HG02759 (cell line): ENCODE measurements around the gene PTPN13.

ENCODE experiments used
- ATAC-seq: cut with Tn5 transposase; IDR thresholded peaks from one replicate; pipeline ENCODE4 v1.9.1; 2021; ENCODE audit warnings: mild to moderate bottlenecking, moderate library complexity; ENCODE audit not compliant: unreplicated experiment

The PTPN13 gene

DNA sequence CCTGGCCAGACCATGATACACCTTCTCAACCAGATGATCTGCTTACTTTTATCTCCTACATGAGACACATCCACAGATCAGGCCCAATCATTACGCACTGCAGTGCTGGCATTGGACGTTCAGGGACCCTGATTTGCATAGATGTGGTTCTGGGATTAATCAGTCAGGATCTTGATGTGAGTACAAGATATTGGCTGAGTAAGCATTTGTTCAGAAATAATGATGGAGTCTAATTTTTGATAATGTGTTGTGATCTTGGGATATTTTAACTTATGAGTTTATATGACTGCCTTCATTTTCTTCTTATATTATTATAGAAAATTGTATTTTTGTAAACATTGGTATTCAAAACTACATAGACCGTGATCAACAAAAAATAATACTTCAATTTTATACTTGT lies 215.7 kb downstream of the PTPN13 start:
- ATAC-seq: no peak

DNA sequence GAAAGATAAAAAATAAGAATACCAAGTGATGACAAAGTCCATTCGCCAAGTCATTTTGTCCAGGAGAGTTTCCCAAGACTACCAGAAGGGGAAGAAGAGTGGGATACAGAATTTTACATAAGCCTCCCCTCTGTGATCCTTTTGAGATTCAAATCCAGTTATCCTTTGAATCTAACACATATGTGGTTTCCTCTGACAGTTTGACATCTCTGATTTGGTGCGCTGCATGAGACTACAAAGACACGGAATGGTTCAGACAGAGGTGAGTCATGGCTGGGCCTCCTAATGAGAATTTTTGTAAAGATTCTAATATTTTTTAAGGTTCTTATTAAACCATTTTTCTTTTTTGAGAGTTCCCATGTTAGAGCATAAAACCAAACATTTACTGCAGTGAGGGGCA lies 216.7 kb downstream of the PTPN13 start:
- ATAC-seq: no peak

DNA sequence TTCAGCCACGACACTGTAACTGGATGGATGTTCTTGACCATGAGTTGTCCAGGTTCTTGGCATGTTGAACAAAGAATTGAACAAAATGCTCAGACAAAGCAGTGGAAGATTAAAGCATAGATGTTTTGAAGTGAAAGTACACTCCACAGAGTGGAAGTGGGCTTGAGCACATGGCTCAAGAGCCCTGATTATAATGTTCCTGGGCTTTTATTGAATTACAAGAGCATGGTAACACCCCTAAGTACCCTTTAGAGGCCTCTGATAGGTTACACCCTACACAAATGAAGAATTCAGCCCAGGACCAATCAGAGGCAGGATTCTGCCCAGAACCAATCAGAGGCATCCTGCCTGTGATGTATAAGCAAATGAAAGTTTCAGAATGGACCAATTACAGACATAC lies 221.5 kb downstream of the PTPN13 start:
- ATAC-seq: no peak

DNA sequence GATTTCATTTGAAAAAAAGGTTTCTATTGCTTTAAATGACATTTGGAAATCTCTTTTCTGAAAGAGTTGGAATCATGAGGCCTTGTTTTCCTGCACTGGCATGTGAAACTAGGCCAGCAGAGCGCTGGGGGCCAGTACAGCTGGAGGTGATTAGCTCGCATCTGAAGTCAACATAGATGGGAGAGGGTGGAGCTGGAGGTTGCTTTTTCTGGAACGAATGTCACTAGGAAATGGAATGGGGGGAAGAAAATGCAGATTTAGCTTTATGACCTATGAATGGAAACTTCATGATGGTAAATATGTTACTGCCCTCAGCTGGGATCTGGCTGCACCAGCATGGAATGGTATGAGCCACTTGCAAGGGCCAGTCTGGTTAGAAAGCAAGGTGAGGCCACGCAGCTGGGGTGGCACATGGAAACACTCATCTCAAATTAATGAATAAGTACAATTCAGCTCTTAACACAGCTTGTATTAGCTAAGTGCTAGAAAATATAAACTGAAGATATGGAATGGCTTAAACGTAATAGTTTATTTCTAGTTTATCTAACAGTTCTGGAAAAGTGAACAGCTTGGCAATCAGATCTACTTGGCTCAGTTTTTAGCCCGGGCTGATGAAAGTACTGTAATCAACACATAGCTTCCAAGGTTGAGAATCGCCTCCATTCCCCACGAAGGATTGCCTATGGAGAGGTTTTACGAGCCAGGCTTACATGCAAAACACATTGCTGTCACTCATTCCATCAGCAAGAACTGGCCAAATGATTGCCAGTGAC lies 222.6 kb downstream of the PTPN13 start:
- no peak for ATAC-seq

DNA sequence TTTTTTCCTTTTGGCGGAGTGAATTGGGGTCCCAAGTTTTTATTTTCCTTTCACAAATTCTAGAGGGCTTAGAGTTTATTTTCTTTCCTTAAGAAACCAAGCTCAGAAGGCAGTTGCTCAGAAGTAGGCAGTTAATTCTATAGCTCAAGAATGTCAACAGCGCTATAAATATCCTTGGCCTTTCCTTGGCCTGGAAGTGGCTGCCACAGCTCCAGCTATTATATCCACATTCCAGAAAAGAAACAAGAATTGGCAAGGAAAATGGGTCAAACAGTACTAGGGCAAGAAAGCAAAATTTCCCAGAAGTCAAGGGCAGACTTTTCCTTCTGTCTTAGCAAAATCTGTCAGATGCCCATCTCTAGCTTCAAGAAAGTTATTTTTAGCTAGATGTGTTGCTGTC lies 224.1 kb downstream of the PTPN13 start:
- no peak for ATAC-seq

DNA sequence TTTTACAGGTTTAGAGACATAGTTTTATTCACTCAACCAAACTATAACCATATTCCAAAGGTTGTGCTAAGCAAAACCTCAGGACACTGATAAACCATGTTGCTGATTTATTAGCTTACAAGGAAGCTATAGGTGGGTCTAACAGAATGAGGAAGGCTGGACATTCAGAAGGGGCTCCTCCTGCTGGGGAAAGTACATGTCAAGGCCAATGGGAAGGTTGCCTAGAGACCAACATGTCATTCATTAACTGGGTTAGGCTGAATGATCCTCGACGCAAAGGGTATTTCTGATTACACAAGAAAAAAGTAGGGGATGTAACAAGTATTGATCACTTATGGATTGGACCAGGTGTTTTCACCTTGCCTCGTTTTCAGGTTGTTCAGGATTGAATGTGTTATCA lies 224.7 kb downstream of the PTPN13 start:
- no peak for ATAC-seq

DNA sequence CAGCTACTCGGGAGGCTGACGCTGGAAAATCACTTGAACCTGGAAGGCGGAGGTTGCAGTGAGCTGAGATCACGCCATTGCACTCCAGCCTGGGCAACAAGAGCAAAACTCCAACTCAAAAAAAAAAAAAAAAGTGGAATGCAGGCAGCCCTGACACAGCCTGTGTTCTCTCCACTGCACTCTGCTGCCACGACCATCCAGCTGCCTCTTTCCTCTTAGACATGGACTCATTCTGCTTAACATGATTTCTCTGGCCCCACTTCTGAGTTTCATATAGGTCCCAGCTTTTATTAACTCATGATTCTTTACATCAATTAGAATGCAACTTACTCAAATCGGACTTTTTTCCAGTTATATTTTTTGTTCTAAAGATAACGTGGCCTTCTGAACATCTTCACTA lies 225.4 kb downstream of the PTPN13 start:
- no peak for ATAC-seq

DNA sequence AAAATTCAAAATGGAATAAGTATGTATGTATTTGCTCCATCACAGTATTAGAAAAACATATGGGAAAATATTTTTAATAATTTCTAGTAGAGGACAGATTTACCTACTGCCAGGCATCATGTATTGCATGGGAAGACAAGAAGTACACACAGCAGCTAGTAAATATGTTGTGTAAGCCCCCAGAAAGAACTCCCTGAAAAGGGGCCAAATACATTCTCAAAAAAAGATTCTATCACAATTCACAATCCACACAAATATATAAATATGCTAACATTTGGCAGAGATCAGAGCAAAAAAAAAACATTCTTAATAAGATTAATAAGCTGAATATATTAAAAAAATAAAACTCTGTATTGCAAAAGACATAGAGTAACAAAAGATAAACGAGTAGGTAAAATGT lies 227.0 kb downstream of the PTPN13 start:
- ATAC-seq: no peak

DNA sequence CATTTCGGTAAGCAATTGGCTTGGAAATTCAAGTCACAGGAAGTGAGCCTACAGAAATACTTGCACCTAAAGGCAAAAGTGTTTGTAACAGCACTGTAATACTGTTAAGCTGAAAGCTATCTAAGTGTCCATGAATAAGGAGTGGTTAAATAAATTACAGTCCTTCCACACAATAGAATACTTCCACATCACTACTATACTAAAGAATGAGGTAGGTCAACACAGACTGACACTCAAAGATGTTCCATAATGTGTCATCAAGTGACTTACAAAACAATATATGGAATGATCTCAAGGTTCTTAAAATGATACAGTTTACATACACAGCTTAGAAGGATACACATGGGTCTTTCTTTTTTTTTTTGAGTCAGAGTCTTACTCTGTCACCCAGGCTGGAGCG lies 228.0 kb downstream of the PTPN13 start:
- ATAC-seq: no peak

DNA sequence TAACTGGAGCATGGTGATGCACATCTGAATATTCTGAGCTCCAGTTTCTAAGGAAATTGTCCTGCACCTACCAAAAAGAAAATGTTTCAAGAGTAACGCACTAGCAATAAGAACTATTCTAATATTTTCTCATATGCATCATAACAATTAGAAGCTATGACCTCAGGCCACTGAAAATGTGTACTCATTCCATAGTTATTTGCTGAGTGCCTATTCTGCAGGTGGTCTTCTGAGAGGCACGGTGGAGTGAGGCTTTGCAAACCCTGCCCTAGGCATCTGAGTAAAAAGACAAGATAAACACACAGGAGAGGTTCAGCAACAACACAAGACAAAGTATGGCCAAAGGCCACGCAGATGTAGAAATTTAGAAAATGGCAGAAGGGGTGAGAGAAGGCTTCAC lies 231.4 kb downstream of the PTPN13 start:
- ATAC-seq: no peak

DNA sequence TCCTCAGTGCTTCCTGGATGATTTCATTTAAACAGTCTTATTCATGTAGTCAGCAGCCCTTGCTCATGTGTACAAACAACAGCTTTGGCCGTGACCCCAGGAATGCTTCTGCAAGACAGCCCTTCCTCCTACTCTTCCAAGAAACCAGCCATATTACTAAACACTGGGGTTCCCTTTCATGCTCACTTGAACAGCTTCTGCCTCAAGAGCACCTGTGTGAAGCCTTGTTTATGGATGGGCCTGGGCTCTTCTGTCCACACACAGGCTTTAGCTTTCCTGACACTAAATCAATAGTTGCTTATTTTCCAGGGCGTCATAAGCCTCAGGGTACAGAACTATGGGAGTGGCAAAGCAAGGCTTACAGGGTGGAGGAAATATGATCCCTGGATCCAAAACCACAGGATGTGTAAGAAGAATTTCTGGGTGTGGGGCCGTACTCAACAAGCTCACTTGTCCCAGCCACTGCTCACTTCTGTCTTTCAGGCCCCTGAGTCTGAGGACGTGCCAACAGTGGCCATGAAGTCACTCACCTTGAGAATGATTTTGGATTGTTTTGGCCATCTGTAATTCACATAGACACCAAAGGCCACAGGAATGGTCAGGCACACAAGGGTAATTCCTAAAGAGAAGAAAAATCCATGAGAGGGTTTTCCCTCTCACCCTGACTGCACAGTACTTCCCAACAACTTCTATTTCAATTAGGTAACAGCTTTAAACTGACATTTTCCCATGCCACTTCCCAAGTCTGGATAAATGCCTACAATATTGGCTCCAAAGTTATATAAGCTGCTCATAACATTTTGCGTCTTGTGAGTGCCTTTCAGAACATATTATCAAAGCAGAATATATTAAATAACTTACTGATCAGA lies 237.4 kb downstream of the PTPN13 start:
- ATAC-seq: no peak

DNA sequence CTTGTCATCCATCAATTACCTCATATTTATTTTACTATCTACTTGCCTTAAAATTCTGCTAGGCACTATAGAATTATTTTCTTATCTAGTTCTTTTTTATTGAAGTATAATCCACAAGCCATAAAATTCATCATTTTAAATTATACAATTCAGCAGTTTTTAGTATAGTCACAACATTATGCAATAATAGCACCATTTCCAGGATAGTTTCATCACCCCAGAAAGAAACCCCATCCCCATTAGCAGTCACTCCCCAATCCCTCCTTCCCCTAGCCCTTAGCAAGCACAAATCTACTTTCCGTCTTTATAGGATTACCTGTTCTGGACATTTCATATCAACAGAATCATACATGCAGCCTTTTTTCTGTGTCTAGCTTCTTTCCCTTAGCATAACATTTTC lies 239.5 kb downstream of the PTPN13 start:
- ATAC-seq: no peak

DNA sequence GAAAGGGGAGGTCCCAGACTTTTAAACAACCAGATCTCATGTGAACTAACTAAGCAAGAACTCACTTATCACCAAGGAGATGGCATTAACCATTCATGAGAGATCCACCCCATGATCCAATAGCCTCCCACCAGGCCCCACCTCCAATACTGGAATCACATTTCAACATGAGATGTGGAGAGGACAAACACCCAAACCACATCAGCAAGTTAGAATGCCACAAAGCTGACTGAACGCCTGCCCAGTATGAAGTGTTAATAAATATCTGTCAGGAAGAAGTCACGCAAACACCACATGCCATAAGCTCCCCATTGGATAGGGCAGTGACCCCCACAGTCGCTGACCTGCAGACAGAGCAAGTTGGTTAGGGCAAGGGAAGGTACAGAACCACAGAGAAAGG lies 240.8 kb downstream of the PTPN13 start:
- ATAC-seq: no peak

DNA sequence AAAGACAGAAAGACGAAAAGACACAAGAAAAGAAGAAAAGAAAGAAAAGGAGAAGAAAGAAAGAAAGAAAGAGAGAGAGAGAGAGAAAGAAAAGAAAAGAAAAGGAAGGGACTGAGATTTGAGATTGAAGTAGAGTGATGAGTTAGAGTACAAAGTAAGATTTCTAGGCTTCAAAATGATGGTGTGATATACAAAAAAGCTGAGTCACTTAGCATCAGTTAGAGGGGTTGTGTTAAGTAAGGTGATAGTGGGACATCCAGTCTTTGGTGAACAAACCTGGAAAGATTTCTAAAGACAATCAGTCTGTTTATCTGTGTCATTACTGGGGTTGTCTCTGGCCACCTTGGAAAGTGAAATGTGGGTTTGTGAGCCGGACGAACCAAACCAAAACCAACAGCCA lies 241.6 kb downstream of the PTPN13 start:
- ATAC-seq: no peak

DNA sequence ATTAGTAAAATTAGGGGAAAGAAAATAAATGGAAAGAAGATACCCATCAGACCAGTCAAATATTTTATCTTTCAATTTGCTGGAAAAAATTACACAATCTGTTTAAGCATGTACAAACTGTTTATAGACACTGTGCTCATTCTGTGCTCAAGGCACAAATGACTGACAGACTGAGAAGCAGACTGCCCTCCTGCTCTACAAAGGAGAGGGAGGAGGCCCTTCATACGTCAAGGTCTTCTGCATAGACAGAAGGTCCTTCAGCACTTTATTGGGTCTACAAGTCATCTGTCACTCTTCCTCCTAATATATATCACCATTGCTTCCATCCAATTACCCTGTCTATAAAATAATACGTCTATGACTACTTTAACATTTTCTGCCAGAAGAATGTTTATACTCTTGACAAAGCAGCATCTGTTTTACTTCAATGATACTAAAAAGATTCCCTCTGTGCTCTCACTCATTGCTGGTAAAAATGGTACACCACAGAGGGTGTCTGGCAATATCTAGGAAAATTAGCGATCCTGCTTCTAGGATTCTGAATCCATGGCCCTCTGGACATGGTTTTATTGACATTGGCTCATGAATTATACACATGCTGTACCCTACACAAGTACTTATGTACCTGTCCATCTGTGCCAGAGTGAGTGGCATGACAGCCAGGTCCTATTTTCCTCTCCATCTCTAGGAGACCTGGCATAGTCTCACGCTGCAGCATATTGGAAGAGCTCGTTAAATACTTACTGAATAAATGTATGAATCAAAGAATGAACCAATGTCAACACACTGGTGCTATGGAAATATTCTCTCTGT lies 243.8 kb downstream of the PTPN13 start:
- no peak for ATAC-seq

DNA sequence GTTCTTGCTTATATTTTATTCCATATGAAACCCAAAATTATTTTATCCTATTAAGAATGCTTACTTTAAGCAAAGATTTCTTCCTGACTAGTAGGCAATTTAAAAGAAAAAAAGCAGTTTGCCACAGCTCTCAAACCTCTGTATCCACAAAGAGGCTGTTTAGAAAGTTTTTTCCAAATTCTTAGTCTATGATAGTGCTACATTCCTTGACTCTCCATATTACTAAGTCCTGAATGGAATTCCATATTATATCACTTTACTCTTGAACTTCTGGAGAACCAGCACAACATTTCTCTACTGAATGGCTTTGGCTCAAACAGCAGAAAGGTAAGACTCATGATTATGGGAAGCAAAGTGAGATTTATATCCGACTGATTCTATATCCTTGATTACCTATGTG lies 246.7 kb downstream of the PTPN13 start:
- ATAC-seq: no peak

DNA sequence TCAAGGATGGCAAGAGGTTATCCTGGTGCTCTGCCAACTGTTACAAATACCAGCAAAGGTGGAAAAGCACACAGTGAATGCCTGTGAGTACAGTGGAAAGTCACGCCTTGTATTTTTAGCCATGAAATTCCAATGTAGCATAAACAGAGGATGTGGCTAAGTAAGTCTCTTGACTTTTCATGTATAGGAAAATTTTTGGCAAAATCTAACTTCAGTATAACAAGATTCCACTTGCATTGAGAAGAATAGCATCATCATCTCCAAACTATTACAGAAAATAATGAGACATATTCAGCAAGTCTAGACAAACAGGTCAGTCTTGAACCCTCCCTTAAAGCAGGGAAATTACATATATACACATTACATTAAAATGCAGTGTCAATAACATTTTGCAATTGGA lies 247.2 kb downstream of the PTPN13 start:
- ATAC-seq: no peak

DNA sequence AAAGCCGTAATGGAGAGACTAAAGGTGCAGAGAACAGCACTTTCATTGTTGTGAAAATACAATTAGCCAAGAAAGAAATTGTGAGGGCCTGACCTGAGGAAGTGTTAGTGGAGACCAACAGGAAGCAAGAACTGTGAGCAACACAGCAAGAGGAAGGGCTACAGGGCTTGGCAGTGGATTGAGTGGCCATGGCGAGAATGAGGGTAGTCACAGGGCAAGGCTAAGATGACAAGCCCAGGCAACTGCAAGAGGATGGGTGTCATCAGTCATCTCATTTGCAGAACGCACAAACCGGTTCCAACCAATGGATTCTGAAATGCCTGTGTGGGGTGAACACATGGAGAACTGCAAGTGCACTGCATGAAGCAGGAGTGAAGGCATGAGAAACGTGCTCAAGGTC lies 251.5 kb downstream of the PTPN13 start:
- no peak for ATAC-seq

DNA sequence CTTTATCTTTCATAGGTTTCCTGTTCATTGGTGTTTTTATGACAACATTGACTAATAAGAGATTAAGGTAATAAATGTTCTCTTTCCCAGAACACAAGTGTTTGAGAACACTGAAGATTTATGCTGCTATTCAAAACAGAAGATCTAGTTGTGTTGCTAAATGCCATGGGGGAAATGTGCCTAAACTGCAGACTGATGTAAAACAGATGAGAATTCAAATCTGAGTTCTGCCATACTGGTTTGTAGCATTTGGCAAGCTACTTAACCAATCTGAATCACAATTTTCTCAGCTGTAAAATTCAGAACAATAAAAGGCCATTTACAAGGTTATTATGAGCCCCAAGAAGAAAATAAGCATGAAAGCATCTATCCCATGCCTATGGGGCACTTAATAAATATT lies 252.8 kb downstream of the PTPN13 start:
- ATAC-seq: no peak

DNA sequence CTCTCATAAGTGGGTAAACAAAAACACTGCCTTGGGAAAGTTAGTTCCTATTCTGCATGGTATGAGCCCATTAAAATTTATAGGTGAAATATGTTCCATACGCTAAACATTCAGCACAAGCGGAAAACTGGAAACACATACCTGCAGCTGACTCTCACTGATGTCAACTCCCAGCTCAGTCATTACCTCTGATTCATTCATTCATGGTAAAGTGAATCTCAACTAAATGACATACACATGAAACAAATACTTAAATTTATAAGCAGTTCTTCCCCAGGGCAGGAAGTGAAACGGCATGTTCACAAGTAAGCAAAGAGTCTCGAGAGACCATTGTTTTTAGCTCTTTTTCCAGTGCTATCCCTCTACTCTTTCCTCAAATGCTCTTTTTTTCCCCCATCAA lies 253.5 kb downstream of the PTPN13 start:
- no peak for ATAC-seq

DNA sequence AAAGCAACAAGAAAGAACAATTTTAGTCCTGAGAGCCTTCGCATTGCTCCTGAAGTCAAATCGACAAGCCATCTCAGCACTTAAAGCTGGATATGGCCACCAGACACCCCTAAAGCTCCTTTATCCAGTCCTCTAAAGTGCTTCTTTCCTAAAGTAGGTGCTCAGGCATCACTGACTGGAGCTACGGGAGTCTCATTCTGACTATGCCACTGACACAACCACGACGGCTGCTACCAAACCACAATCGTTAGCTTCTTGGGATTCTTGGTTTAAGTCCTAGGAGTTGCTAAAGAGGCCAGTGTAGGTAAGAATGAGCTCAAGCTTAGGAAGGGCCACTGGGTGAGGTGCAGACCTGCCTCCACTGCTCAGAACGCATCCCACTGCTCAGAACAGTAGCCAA lies 254.0 kb downstream of the PTPN13 start:
- no peak for ATAC-seq
